Measurements from ENCODE around the gene RABGAP1. TPM values are rescaled to one million over a fixed set of nuclear protein-coding genes. Genes with fewer than 3 reads are reported as not detected.

The RABGAP1 gene
- total and polyA plus RNA-seq, 2 experiments from 2014 or later, result 8.5 to 33.9 TPM

- TF ChIP-seq ZNF462 (CRISPR knock-in tag; IDR thresholded peaks at IDR 0.05), result no peak
- no peak for TF ChIP-seq STAT1 (IDR thresholded peaks at IDR 0.05; ENCODE audit: unreplicated experiment)
- no peak for TF ChIP-seq EZH2 (IDR thresholded peaks at IDR 0.05; ENCODE audit: low read depth, unreplicated experiment)
Measured at GRCh38 chr9:122897969-122898368, 42.9 kb upstream of the RABGAP1 start (continued).

GRCh38 chr9:122900791-122901190, 40.0 kb upstream of the RABGAP1 start:
- Histone ChIP-seq H3K9me2 (ENCODE audit: insufficient read depth) (no peaks in the 10 kb centered on the region), H3K79me2 (replicated peaks; ENCODE audit: insufficient read depth) (peaks cover 89% of the 10 kb centered on the region), H3F3A (replicated peaks; ENCODE audit: low read depth) (no peaks in the 10 kb centered on the region), H3K4me1 (ENCODE audit: insufficient read depth) (peaks cover 10% of the 10 kb centered on the region), H3K4me2 (no peak overlapping the region), H3K27ac (ENCODE audit: low read depth) (no peak overlapping the region), H3K27me3 (ENCODE audit: insufficient read depth) (no peaks in the 10 kb centered on the region), H3K36me3 (ENCODE audit: insufficient read depth) (peaks cover 8% of the 10 kb centered on the region; the same call in 1 of the 2 replicates), H4K20me1 (replicated peaks; ENCODE audit: insufficient read depth) (peaks cover 33% of the 10 kb centered on the region), H3K4me3 (no peak overlapping the region), H2AFZ (no peak overlapping the region)
- Mint-ChIP-seq H3K36me3 (ENCODE audit: low read depth) (peaks cover 3% of the 10 kb centered on the region; the same call in 2 of the 3 replicates), H3K9me3 (no peaks in the 10 kb centered on the region), H3K4me3 (no peak overlapping the region), H3K4me1 (peaks cover 8% of the 10 kb centered on the region; the same call in 2 of the 3 replicates), H3K27ac (no peak overlapping the region), H3K27me3 (ENCODE audit: insufficient read depth, low read depth, poor library complexity) (peaks cover 4% of the 10 kb centered on the region)
- ATAC-seq, result no peak
- DNase-seq (ENCODE audit: low spot score), result no peak
- TF ChIP-seq ZNF462 (CRISPR knock-in tag; IDR thresholded peaks at IDR 0.05) (no peak), JUNB (IDR thresholded peaks at IDR 0.05; ENCODE audit: unreplicated experiment) (no peak), STAT1 (IDR thresholded peaks at IDR 0.05; ENCODE audit: unreplicated experiment) (no peak), ETS1 (IDR thresholded peaks at IDR 0.05) (no peak), ZNF114 (CRISPR knock-in tag; IDR thresholded peaks at IDR 0.05) (no peak), EZH2phosphoT487 (IDR thresholded peaks at IDR 0.05; ENCODE audit: unreplicated experiment) (no peak), CREB1 (CRISPR knock-in tag; IDR thresholded peaks at IDR 0.05; ENCODE audit: low read depth) (no peak)

Measured in GM23338 (cell line).